Sigmoid colon (tissue), 4 donors: ENCODE data around the gene CDC42BPB.

Source experiments
- CTCF ChIP-seq, 4 experiments: fragments of 450-650 bp in 3 of 4; fragments of 200-600 bp in 1 of 4; IDR thresholded peaks; one replicate each; pipeline ENCODE4 v1.5.1; 2016 to 2019; ENCODE audit warnings: antibody characterized with exemption in 4 of 4, mild to moderate bottlenecking in 3 of 4, moderate library complexity in 2 of 4
- POLR2AphosphoS5 ChIP-seq, 4 donors: sonication (generic); formaldehyde crosslinking; IDR thresholded peaks; one replicate each; pipeline ENCODE4 v1.6.1; 2017; ENCODE audit warnings: antibody characterized with exemption in 4 of 4

GRCh38 chr14:102903889-102904512, 153.3 kb downstream of the CDC42BPB start:
- TF ChIP-seq CTCF (IDR thresholded peaks at IDR 0.05), result no peak
- no peak for TF ChIP-seq POLR2AphosphoS5 (IDR thresholded peaks at IDR 0.05)
